Measurements from ENCODE around the gene CHCHD6.

The CHCHD6 gene

DNA sequence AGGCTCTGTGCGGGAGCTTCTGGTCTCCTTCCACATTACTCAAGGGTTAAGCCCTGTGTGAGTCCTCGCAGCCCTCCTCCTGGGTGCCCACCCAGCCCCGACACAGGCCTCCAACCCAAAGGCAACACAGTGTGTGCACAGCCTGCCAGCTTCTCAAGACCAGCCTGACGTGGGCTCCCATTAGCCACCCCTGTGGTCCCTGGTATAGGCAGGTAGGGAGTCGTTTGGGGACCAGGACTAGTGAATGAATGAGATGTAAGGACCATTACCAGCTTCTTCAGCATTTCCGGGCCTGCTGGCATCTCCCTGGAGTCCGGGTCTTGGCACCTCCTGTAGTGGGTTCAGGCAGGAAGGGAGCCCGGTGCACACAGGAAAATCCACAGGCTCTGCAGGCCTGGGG lies 258.7 kb downstream of the CHCHD6 start:
- Mint-ChIP-seq H3K36me3 (no peaks in the 10 kb centered on the region), H3K27ac (no peak overlapping the region), H3K27me3 (no peaks in the 10 kb centered on the region), H3K4me1 (no peaks in the 10 kb centered on the region), H3K9me3 (no peaks in the 10 kb centered on the region), H3K4me3 (no peak overlapping the region)
- no peak for DNase-seq
- CTCF ChIA-PET = interaction anchor here (0.6 kb wide), 1 partner anchor 1646 kb away, joined by 3 read pairs; no protein-coding TSS in a partner anchor

- DNase-seq = no peak
- no peaks in the 10 kb centered on the region for H3K27me3 Mint-ChIP-seq
- no peaks in the 10 kb centered on the region for H3K36me3 Mint-ChIP-seq
- no peak overlapping the region for H3K27ac Mint-ChIP-seq
- no peaks in the 10 kb centered on the region for H3K4me1 Mint-ChIP-seq
- CTCF ChIA-PET = interaction anchor here (0.6 kb wide), 1 partner anchor 1646 kb away, joined by 3 read pairs; no protein-coding TSS in a partner anchor
- no peaks in the 10 kb centered on the region for H3K9me3 Mint-ChIP-seq
- no peak overlapping the region for H3K4me3 Mint-ChIP-seq
Observed at GRCh38 chr3:126963261-126964190, 259.5 kb downstream of the CHCHD6 start.

DNA sequence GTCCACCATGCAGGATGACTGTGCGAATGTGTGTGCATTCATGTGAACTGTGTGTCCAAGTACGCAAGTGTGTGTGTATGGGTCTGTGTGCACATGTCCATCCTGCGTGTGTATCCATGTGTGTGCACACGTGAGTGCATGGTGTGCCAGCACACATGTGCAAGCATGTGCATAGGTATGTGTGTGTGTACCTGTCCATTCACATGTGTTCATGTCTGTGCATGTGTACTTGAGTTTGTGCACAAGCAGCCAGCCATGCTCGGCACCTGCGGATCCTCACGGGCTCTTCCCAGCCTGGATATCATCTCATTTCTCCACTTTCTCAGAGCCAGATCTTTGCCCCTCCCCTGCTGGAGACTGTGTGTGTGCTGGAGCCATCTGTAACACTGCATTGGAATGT lies 260.2 kb downstream of the CHCHD6 start:
- Mint-ChIP-seq H3K4me1 (no peaks in the 10 kb centered on the region), H3K36me3 (no peaks in the 10 kb centered on the region), H3K27ac (no peak overlapping the region), H3K27me3 (no peaks in the 10 kb centered on the region), H3K4me3 (no peak overlapping the region), H3K9me3 (no peaks in the 10 kb centered on the region)
- CTCF ChIA-PET = no interaction called here
- DNase-seq = no peak

DNA sequence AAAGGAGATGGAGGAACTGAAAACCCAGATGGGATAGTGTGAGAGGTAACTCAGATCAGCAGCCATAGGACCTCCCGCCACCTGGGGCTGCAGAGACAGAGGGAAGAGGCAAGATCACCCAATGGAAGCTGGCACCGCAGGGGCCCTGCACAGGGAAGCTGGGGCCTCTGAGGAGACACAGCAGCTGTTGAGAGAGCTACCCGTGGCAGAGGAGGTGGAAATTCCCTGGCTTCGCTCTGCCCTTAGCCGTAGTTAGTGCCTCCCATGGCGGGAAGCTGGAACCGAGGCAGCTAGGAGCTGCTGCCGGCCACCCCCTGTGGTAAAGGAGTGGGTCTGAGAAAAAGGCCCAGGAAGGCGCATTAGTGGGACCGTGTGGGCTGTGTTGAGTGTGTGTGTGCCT lies 260.9 kb downstream of the CHCHD6 start:
- DNase-seq = no peak
- Mint-ChIP-seq H3K27ac (no peak overlapping the region), H3K27me3 (no peaks in the 10 kb centered on the region), H3K4me1 (no peaks in the 10 kb centered on the region), H3K4me3 (no peak overlapping the region), H3K9me3 (no peaks in the 10 kb centered on the region), H3K36me3 (no peaks in the 10 kb centered on the region)
- CTCF ChIA-PET = no interaction called here

GRCh38 chr3:126965526-126966080 lies 261.6 kb downstream of the CHCHD6 start:
- Mint-ChIP-seq H3K36me3 (no peaks in the 10 kb centered on the region), H3K4me3 (no peak overlapping the region), H3K27ac (no peak overlapping the region), H3K9me3 (no peaks in the 10 kb centered on the region), H3K4me1 (no peaks in the 10 kb centered on the region), H3K27me3 (peaks cover 2% of the 10 kb centered on the region)
- DNase-seq = no peak
- CTCF ChIA-PET = interaction anchor here (0.5 kb wide), 1 partner anchor 111 kb away, joined by 3 read pairs; no protein-coding TSS in a partner anchor

DNA sequence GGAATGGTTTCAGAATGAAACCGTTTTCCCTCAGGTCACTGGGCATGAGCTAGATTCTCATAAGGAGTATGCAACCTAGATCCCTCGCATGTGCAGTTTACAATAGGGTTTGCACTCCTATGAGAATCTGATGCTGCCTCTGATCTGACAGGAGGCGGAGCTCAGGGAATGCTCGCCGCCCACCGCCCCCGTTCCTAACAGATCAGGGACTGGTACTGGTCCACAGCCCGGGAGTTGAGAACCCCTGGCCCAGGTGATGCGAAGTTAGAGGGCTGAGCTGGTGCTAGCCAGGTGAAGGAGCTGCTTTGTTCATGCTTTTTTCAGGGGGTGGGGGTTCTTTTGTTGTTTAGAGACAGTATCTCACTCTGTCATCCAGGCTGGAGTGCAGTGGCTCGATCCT lies 263.3 kb downstream of the CHCHD6 start:
- Mint-ChIP-seq H3K9me3 (no peaks in the 10 kb centered on the region), H3K4me3 (no peak overlapping the region), H3K27me3 (peaks cover 14% of the 10 kb centered on the region), H3K27ac (no peak overlapping the region), H3K36me3 (no peaks in the 10 kb centered on the region), H3K4me1 (no peaks in the 10 kb centered on the region)
- DNase-seq = no peak
- CTCF ChIA-PET = no interaction called here

- H3K36me3 Mint-ChIP-seq = no peaks in the 10 kb centered on the region
- DNase-seq = no peak
- no peaks in the 10 kb centered on the region for H3K9me3 Mint-ChIP-seq
- CTCF ChIA-PET = no interaction called here
- H3K27me3 Mint-ChIP-seq = peaks cover 22% of the 10 kb centered on the region
- H3K4me3 Mint-ChIP-seq = no peak overlapping the region
- no peak overlapping the region for H3K27ac Mint-ChIP-seq
- no peaks in the 10 kb centered on the region for H3K4me1 Mint-ChIP-seq
Observed at GRCh38 chr3:126968391-126969390, 264.7 kb downstream of the CHCHD6 start.

- Mint-ChIP-seq H3K27ac (no peak overlapping the region), H3K9me3 (peaks cover 1% of the 10 kb centered on the region), H3K27me3 (peaks cover 26% of the 10 kb centered on the region), H3K4me1 (no peaks in the 10 kb centered on the region), H3K36me3 (no peaks in the 10 kb centered on the region), H3K4me3 (no peak overlapping the region)
- DNase-seq = no peak
- CTCF ChIA-PET = no interaction called here
Observed at GRCh38 chr3:126969586-126969985, 265.5 kb downstream of the CHCHD6 start.

DNA sequence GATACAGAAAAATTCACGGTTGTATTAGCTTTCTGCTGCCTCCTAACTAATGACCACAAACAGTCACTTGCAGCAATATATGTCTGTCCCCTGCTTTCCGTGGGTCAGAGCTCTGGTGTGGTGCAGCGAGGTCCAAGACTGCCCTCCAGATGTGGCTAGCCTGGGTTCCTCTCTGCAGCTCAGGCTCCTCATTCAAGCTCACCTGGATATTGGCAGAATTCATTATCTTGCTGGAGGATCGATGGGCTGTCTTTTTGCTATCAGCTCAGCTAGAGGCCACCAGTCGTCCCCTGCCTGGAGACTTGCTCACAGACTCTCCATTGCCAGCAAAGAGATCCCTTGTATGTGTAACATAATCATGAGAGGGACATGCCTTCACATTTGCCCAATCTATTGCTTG lies 266.1 kb downstream of the CHCHD6 start:
- H3K27ac Mint-ChIP-seq = no peak overlapping the region
- CTCF ChIA-PET = interaction anchor here (1.9 kb wide), 1 partner anchor 13 kb away, joined by 9 read pairs; the partner anchor contains the start of gene PLXNA1
- H3K36me3 Mint-ChIP-seq = no peaks in the 10 kb centered on the region
- DNase-seq = no peak
- H3K4me3 Mint-ChIP-seq = no peak overlapping the region
- H3K4me1 Mint-ChIP-seq = no peaks in the 10 kb centered on the region
- H3K9me3 Mint-ChIP-seq = peaks cover 6% of the 10 kb centered on the region
- peaks cover 29% of the 10 kb centered on the region for H3K27me3 Mint-ChIP-seq

GRCh38 chr3:126970921-126971320 lies 266.9 kb downstream of the CHCHD6 start:
- Mint-ChIP-seq H3K4me3 (no peak overlapping the region), H3K36me3 (no peaks in the 10 kb centered on the region), H3K9me3 (peaks cover 8% of the 10 kb centered on the region), H3K27me3 (peaks cover 30% of the 10 kb centered on the region), H3K27ac (no peak overlapping the region), H3K4me1 (no peaks in the 10 kb centered on the region)
- CTCF ChIA-PET = interaction anchor here (1.9 kb wide), 1 partner anchor 12 kb away, joined by 9 read pairs; the partner anchor contains the start of gene PLXNA1
- DNase-seq = no peak

- CTCF ChIA-PET = interaction anchor here (1.9 kb wide), 1 partner anchor 11 kb away, joined by 9 read pairs; the partner anchor contains the start of gene PLXNA1
- no peaks in the 10 kb centered on the region for H3K4me1 Mint-ChIP-seq
Observed at GRCh38 chr3:126971891-126972351, 267.9 kb downstream of the CHCHD6 start.

GRCh38 chr3:126972866-126973265 lies 268.8 kb downstream of the CHCHD6 start:
- Mint-ChIP-seq H3K4me3 (no peak overlapping the region), H3K36me3 (no peaks in the 10 kb centered on the region), H3K4me1 (no peaks in the 10 kb centered on the region), H3K9me3 (peaks cover 8% of the 10 kb centered on the region), H3K27ac (no peak overlapping the region), H3K27me3 (peaks cover 39% of the 10 kb centered on the region)
- CTCF ChIA-PET = no interaction called here
- DNase-seq = no peak

More at GRCh38 chr3:126971891-126972351, 267.9 kb downstream of the CHCHD6 start:
- Mint-ChIP-seq H3K4me3 (no peak overlapping the region), H3K9me3 (peaks cover 8% of the 10 kb centered on the region), H3K27me3 (peaks cover 33% of the 10 kb centered on the region), H3K27ac (no peak overlapping the region), H3K36me3 (no peaks in the 10 kb centered on the region)
- no peak for DNase-seq

- Mint-ChIP-seq H3K4me1 (peaks cover 4% of the 10 kb centered on the region), H3K9me3 (peaks cover 8% of the 10 kb centered on the region), H3K4me3 (no peak overlapping the region), H3K27me3 (peaks cover 45% of the 10 kb centered on the region), H3K27ac (no peak overlapping the region), H3K36me3 (no peaks in the 10 kb centered on the region)
- CTCF ChIA-PET = no interaction called here
- no peak for DNase-seq
Observed at GRCh38 chr3:126973814-126974213, 269.8 kb downstream of the CHCHD6 start.

GRCh38 chr3:126974756-126975155 lies 270.7 kb downstream of the CHCHD6 start:
- CTCF ChIA-PET = no interaction called here

More at GRCh38 chr3:126974756-126975155, 270.7 kb downstream of the CHCHD6 start:
- no peak overlapping the region for H3K27ac Mint-ChIP-seq
- peaks cover 53% of the 10 kb centered on the region for H3K27me3 Mint-ChIP-seq
- DNase-seq = no peak
- peaks cover 11% of the 10 kb centered on the region for H3K4me1 Mint-ChIP-seq
- H3K36me3 Mint-ChIP-seq = no peaks in the 10 kb centered on the region
- no peak overlapping the region for H3K4me3 Mint-ChIP-seq
- peaks cover 8% of the 10 kb centered on the region for H3K9me3 Mint-ChIP-seq
